Measurements from ENCODE around the gene R3HDM4.

R3HDM4 gene

GRCh38 chr19:947090-947706 lies 34.2 kb upstream of the R3HDM4 start:
- Histone ChIP-seq H3K9ac (ENCODE audit: low read depth in 1 of 2, low read length in 2 of 2) (no peak overlapping the region), H3K27ac (ENCODE audit: low read depth in 2 of 2, low read length in 2 of 2) (peak overlapping the region in 1 of 2 donors; percentile 67), H3K4me3 (ENCODE audit: low read length in 2 of 2) (no peak overlapping the region), H3K36me3 (ENCODE audit: control insufficient read depth in 2 of 2, insufficient read depth in 2 of 2, low read length in 2 of 2) (no peaks in the 10 kb centered on the region), H3K4me1 (ENCODE audit: control insufficient read depth in 2 of 2, insufficient read depth in 2 of 2, low read length in 2 of 2) (peaks cover 15 to 17% of the 10 kb centered on the region in 2 donors), H3K27me3 (ENCODE audit: control insufficient read depth in 2 of 2, insufficient read depth in 2 of 2, low read length in 2 of 2) (no peaks in the 10 kb centered on the region), H3K9me3 (ENCODE audit: control insufficient read depth in 2 of 2, low read length in 2 of 2) (no peaks in the 10 kb centered on the region)

GRCh38 chr19:945401-946252 lies 32.6 kb upstream of the R3HDM4 start:
- no peaks in the 10 kb centered on the region for H3K9me3 ChIP-seq (ENCODE audit: control insufficient read depth in 2 of 2, low read length in 2 of 2)
- peaks cover 30 to 31% of the 10 kb centered on the region in 2 donors for H3K4me1 ChIP-seq (ENCODE audit: control insufficient read depth in 2 of 2, insufficient read depth in 2 of 2, low read length in 2 of 2)
- peak overlapping the region in 1 of 2 donors; percentile 48 for H3K27ac ChIP-seq (ENCODE audit: low read depth in 2 of 2, low read length in 2 of 2)
- H3K9ac ChIP-seq (ENCODE audit: low read depth in 1 of 2, low read length in 2 of 2): peak overlapping the region in 1 of 2 donors; percentile 17
- no peaks in the 10 kb centered on the region for H3K27me3 ChIP-seq (ENCODE audit: control insufficient read depth in 2 of 2, insufficient read depth in 2 of 2, low read length in 2 of 2)
- H3K36me3 ChIP-seq (ENCODE audit: control insufficient read depth in 2 of 2, insufficient read depth in 2 of 2, low read length in 2 of 2): no peaks in the 10 kb centered on the region
- H3K4me3 ChIP-seq (ENCODE audit: low read length in 2 of 2): no peak overlapping the region

GRCh38 chr19:944663-945241 lies 31.7 kb upstream of the R3HDM4 start:
- no peaks in the 10 kb centered on the region for H3K36me3 ChIP-seq (ENCODE audit: control insufficient read depth in 2 of 2, insufficient read depth in 2 of 2, low read length in 2 of 2)
- H3K4me3 ChIP-seq (ENCODE audit: low read length in 2 of 2): peak overlapping the region in 1 of 2 donors; percentile 37
- H3K4me1 ChIP-seq (ENCODE audit: control insufficient read depth in 2 of 2, insufficient read depth in 2 of 2, low read length in 2 of 2): peaks cover 33 to 36% of the 10 kb centered on the region in 2 donors
- H3K9me3 ChIP-seq (ENCODE audit: control insufficient read depth in 2 of 2, low read length in 2 of 2): no peaks in the 10 kb centered on the region
- no peaks in the 10 kb centered on the region for H3K27me3 ChIP-seq (ENCODE audit: control insufficient read depth in 2 of 2, insufficient read depth in 2 of 2, low read length in 2 of 2)
- peak overlapping the region in 1 of 2 donors; percentile 48 for H3K27ac ChIP-seq (ENCODE audit: low read depth in 2 of 2, low read length in 2 of 2)
- H3K9ac ChIP-seq (ENCODE audit: low read depth in 1 of 2, low read length in 2 of 2): peak overlapping the region; percentile 17 to 24

GRCh38 chr19:944171-944567 lies 31.1 kb upstream of the R3HDM4 start:
- H3K27me3 ChIP-seq (ENCODE audit: control insufficient read depth in 2 of 2, insufficient read depth in 2 of 2, low read length in 2 of 2): no peaks in the 10 kb centered on the region
- peak overlapping the region; percentile 8 to 24 for H3K9ac ChIP-seq (ENCODE audit: low read depth in 1 of 2, low read length in 2 of 2)
- no peaks in the 10 kb centered on the region for H3K9me3 ChIP-seq (ENCODE audit: control insufficient read depth in 2 of 2, low read length in 2 of 2)
- H3K27ac ChIP-seq (ENCODE audit: low read depth in 2 of 2, low read length in 2 of 2): peak overlapping the region in 1 of 2 donors; percentile 48
- peaks cover 33 to 36% of the 10 kb centered on the region in 2 donors for H3K4me1 ChIP-seq (ENCODE audit: control insufficient read depth in 2 of 2, insufficient read depth in 2 of 2, low read length in 2 of 2)
- no peaks in the 10 kb centered on the region for H3K36me3 ChIP-seq (ENCODE audit: control insufficient read depth in 2 of 2, insufficient read depth in 2 of 2, low read length in 2 of 2)
- peak overlapping the region in 1 of 2 donors; percentile 37 for H3K4me3 ChIP-seq (ENCODE audit: low read length in 2 of 2)

GRCh38 chr19:943551-944170 lies 30.6 kb upstream of the R3HDM4 start:
- no peaks in the 10 kb centered on the region for H3K9me3 ChIP-seq (ENCODE audit: control insufficient read depth in 2 of 2, low read length in 2 of 2)
- H3K4me3 ChIP-seq (ENCODE audit: low read length in 2 of 2): no peak overlapping the region
- H3K9ac ChIP-seq (ENCODE audit: low read depth in 1 of 2, low read length in 2 of 2): no peak overlapping the region
- no peak overlapping the region for H3K27ac ChIP-seq (ENCODE audit: low read depth in 2 of 2, low read length in 2 of 2)
- H3K4me1 ChIP-seq (ENCODE audit: control insufficient read depth in 2 of 2, insufficient read depth in 2 of 2, low read length in 2 of 2): peaks cover 33 to 36% of the 10 kb centered on the region in 2 donors
- no peaks in the 10 kb centered on the region for H3K27me3 ChIP-seq (ENCODE audit: control insufficient read depth in 2 of 2, insufficient read depth in 2 of 2, low read length in 2 of 2)
- H3K36me3 ChIP-seq (ENCODE audit: control insufficient read depth in 2 of 2, insufficient read depth in 2 of 2, low read length in 2 of 2): no peaks in the 10 kb centered on the region

- peaks cover 33 to 36% of the 10 kb centered on the region in 2 donors for H3K4me1 ChIP-seq (ENCODE audit: control insufficient read depth in 2 of 2, insufficient read depth in 2 of 2, low read length in 2 of 2)
- no peaks in the 10 kb centered on the region for H3K36me3 ChIP-seq (ENCODE audit: control insufficient read depth in 2 of 2, insufficient read depth in 2 of 2, low read length in 2 of 2)
- no peak overlapping the region for H3K27ac ChIP-seq (ENCODE audit: low read depth in 2 of 2, low read length in 2 of 2)
- no peak overlapping the region for H3K9ac ChIP-seq (ENCODE audit: low read depth in 1 of 2, low read length in 2 of 2)
- H3K9me3 ChIP-seq (ENCODE audit: control insufficient read depth in 2 of 2, low read length in 2 of 2): no peaks in the 10 kb centered on the region
- H3K27me3 ChIP-seq (ENCODE audit: control insufficient read depth in 2 of 2, insufficient read depth in 2 of 2, low read length in 2 of 2): no peaks in the 10 kb centered on the region
- no peak overlapping the region for H3K4me3 ChIP-seq (ENCODE audit: low read length in 2 of 2)
These were observed 29.2 kb upstream of the R3HDM4 start for GRCh38 chr19:942133-942645.

- H3K4me1 ChIP-seq (ENCODE audit: control insufficient read depth in 2 of 2, insufficient read depth in 2 of 2, low read length in 2 of 2): peaks cover 33 to 36% of the 10 kb centered on the region in 2 donors
- no peaks in the 10 kb centered on the region for H3K36me3 ChIP-seq (ENCODE audit: control insufficient read depth in 2 of 2, insufficient read depth in 2 of 2, low read length in 2 of 2)
- H3K9ac ChIP-seq (ENCODE audit: low read depth in 1 of 2, low read length in 2 of 2): peak overlapping the region; percentile 58 to 68
- H3K27ac ChIP-seq (ENCODE audit: low read depth in 2 of 2, low read length in 2 of 2): peak overlapping the region; percentile 67 to 83
- H3K9me3 ChIP-seq (ENCODE audit: control insufficient read depth in 2 of 2, low read length in 2 of 2): no peaks in the 10 kb centered on the region
- H3K27me3 ChIP-seq (ENCODE audit: control insufficient read depth in 2 of 2, insufficient read depth in 2 of 2, low read length in 2 of 2): no peaks in the 10 kb centered on the region
- peak overlapping the region; percentile 24 to 61 for H3K4me3 ChIP-seq (ENCODE audit: low read length in 2 of 2)
These were observed 28.5 kb upstream of the R3HDM4 start for GRCh38 chr19:941292-942132.

- no peaks in the 10 kb centered on the region for H3K36me3 ChIP-seq (ENCODE audit: control insufficient read depth in 2 of 2, insufficient read depth in 2 of 2, low read length in 2 of 2)
- peaks cover 33 to 36% of the 10 kb centered on the region in 2 donors for H3K4me1 ChIP-seq (ENCODE audit: control insufficient read depth in 2 of 2, insufficient read depth in 2 of 2, low read length in 2 of 2)
- peak overlapping the region; percentile 58 to 68 for H3K9ac ChIP-seq (ENCODE audit: low read depth in 1 of 2, low read length in 2 of 2)
- peak overlapping the region; percentile 24 to 61 for H3K4me3 ChIP-seq (ENCODE audit: low read length in 2 of 2)
- H3K27ac ChIP-seq (ENCODE audit: low read depth in 2 of 2, low read length in 2 of 2): peak overlapping the region; percentile 67 to 83
- H3K27me3 ChIP-seq (ENCODE audit: control insufficient read depth in 2 of 2, insufficient read depth in 2 of 2, low read length in 2 of 2): no peaks in the 10 kb centered on the region
- no peaks in the 10 kb centered on the region for H3K9me3 ChIP-seq (ENCODE audit: control insufficient read depth in 2 of 2, low read length in 2 of 2)
These were observed 27.7 kb upstream of the R3HDM4 start for GRCh38 chr19:940591-941291.

GRCh38 chr19:939922-940321 lies 26.9 kb upstream of the R3HDM4 start:
- H3K9ac ChIP-seq (ENCODE audit: low read depth in 1 of 2, low read length in 2 of 2): no peak overlapping the region
- H3K36me3 ChIP-seq (ENCODE audit: control insufficient read depth in 2 of 2, insufficient read depth in 2 of 2, low read length in 2 of 2): no peaks in the 10 kb centered on the region
- peaks cover 34 to 36% of the 10 kb centered on the region in 2 donors for H3K4me1 ChIP-seq (ENCODE audit: control insufficient read depth in 2 of 2, insufficient read depth in 2 of 2, low read length in 2 of 2)
- peak overlapping the region in 1 of 2 donors; percentile 83 for H3K27ac ChIP-seq (ENCODE audit: low read depth in 2 of 2, low read length in 2 of 2)
- H3K9me3 ChIP-seq (ENCODE audit: control insufficient read depth in 2 of 2, low read length in 2 of 2): no peaks in the 10 kb centered on the region
- H3K4me3 ChIP-seq (ENCODE audit: low read length in 2 of 2): peak overlapping the region in 1 of 2 donors; percentile 26
- no peaks in the 10 kb centered on the region for H3K27me3 ChIP-seq (ENCODE audit: control insufficient read depth in 2 of 2, insufficient read depth in 2 of 2, low read length in 2 of 2)
